ENCODE measurements around the gene ZNF23.

DNA sequence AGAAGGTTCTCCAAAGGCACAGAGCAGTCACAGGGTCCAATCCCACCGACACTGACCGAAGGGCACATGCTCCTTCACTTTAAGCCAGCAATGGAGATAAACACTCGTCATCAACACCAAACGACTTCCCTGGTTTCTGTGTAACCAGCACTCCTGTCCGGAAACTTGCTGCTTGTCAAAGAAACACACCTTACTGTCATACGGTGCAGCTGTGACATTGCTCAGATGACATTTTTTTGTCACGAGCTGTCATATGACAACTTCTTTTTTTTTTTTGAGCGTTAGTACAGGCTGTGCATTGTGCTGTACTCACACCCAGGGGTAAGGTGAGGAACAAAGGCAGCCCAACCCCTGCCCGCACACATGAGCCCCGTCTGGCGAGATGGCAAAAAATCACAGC is 59.4 kb downstream of the ZNF23 start:
- TF ChIP-seq, protein P1, sequence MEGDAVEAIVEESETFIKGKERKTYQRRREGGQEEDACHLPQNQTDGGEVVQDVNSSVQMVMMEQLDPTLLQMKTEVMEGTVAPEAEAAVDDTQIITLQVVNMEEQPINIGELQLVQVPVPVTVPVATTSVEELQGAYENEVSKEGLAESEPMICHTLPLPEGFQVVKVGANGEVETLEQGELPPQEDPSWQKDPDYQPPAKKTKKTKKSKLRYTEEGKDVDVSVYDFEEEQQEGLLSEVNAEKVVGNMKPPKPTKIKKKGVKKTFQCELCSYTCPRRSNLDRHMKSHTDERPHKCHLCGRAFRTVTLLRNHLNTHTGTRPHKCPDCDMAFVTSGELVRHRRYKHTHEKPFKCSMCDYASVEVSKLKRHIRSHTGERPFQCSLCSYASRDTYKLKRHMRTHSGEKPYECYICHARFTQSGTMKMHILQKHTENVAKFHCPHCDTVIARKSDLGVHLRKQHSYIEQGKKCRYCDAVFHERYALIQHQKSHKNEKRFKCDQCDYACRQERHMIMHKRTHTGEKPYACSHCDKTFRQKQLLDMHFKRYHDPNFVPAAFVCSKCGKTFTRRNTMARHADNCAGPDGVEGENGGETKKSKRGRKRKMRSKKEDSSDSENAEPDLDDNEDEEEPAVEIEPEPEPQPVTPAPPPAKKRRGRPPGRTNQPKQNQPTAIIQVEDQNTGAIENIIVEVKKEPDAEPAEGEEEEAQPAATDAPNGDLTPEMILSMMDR (IDR thresholded peaks at IDR 0.05) = no peak
- TF ChIP-seq EZH2phosphoT487 (IDR thresholded peaks at IDR 0.05) = no peak

Measured in neural progenitor cell (in vitro differentiated cells).